Measurements from ENCODE around the gene DDIT4L.

- TF ChIP-seq CTCF (IDR thresholded peaks at IDR 0.05) (no peak), EP300 (IDR thresholded peaks at IDR 0.05) (no peak), POLR2A (IDR thresholded peaks at IDR 0.05) (no peak), POLR2AphosphoS5 (IDR thresholded peaks at IDR 0.05) (no peak)
These were observed 33.9 kb upstream of the DDIT4L start for GRCh38 chr4:100224160-100224559.

Measured in sigmoid colon (tissue), 4 donors.